Measurements from ENCODE around the gene BMPR1A. TPM values are rescaled to one million over a fixed set of nuclear protein-coding genes. Genes with fewer than 3 reads are reported as not detected.
A peak's percentile ranks its signal among the peaks of the same experiment; 100 is the strongest.

BMPR1A gene
- total and polyA plus RNA-seq, 8 donors, result 5.8 to 104 (median 19.9) TPM

DNA sequence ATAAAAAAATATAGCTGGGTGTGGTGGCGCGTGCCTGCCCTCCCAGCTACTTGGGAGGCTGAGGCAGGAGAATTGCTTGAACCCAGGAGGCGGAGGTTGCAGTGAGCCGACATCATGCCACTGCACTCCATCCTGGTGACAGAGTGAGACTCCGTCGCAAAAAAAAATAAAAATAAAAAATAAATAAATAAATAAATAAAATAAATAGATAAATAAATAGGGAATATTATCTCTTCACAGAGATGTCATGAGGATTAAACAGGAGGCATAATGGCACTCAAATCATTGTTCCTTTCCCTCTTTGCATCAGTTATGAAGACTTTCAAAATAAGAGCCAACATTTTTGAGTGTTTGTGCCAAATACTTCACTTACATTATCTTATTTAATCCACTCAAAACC, 32.0 kb upstream of the BMPR1A start:
- DNase-seq, result no peak
- WGBS, 5 donors, result 96 to 99% (median 99%) methylated on average over 6 of the region's 6 CpGs
- Histone ChIP-seq H3K27ac (no peak overlapping the region), H3K4me1 (peaks cover 0 to 22% (median 12%) of the 10 kb centered on the region in 4 donors), H3K27me3 (no peaks in the 10 kb centered on the region), H3K36me3 (no peaks in the 10 kb centered on the region), H3K4me3 (no peak overlapping the region), H3K9me3 (no peaks in the 10 kb centered on the region)
- TF ChIP-seq EP300 (IDR thresholded peaks at IDR 0.05), result no peak
- TF ChIP-seq, protein P1, sequence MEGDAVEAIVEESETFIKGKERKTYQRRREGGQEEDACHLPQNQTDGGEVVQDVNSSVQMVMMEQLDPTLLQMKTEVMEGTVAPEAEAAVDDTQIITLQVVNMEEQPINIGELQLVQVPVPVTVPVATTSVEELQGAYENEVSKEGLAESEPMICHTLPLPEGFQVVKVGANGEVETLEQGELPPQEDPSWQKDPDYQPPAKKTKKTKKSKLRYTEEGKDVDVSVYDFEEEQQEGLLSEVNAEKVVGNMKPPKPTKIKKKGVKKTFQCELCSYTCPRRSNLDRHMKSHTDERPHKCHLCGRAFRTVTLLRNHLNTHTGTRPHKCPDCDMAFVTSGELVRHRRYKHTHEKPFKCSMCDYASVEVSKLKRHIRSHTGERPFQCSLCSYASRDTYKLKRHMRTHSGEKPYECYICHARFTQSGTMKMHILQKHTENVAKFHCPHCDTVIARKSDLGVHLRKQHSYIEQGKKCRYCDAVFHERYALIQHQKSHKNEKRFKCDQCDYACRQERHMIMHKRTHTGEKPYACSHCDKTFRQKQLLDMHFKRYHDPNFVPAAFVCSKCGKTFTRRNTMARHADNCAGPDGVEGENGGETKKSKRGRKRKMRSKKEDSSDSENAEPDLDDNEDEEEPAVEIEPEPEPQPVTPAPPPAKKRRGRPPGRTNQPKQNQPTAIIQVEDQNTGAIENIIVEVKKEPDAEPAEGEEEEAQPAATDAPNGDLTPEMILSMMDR (IDR thresholded peaks at IDR 0.05), result no peak
- no peak for TF ChIP-seq POLR2AphosphoS5 (IDR thresholded peaks at IDR 0.05)
- no peak for TF ChIP-seq POLR2A (IDR thresholded peaks at IDR 0.05)
- intact Hi-C loops (cut with DNase I; ENCODE audit: low total_unique reads), result no loop called here

DNA sequence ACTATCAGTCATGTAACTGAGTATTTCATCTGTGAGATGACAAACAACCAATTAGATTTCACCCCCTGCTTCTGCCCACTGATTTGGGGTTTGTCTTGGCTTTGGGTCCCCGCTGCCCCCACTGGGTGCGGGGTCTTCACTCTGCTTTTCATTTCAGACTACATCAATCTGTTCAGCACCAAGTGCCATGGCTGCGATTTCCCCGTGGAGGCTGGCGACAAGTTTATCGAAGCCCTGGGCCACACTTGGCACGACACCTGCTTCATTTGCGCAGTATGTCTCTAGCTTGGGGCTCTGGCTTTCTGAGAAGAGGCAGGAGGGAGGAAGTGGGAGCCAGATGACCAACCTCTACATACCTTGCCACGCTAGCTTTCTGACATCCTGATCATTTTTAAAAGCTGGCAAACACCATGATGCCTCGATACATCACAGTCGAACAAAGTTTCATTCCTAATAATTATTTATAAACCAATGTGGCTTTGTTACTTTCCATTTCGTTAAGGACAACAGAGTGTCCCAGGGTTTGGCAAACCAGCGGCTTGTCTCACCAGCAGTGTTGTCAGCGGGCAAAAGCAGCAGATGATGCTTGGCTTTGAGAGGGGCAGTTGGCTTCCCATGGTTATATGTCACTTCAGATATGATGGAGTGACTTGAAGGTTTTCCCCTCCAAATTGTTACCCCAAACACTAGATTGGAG, 30.3 kb upstream of the BMPR1A start:
- peaks cover 3 to 34% (median 17%) of the 10 kb centered on the region in 4 donors for H3K4me1 ChIP-seq
- no peaks in the 10 kb centered on the region for H3K9me3 ChIP-seq
- H3K4me3 ChIP-seq, result no peak overlapping the region
- H3K27ac ChIP-seq, result no peak overlapping the region
- no peaks in the 10 kb centered on the region for H3K27me3 ChIP-seq
- no peaks in the 10 kb centered on the region for H3K36me3 ChIP-seq
- intact Hi-C loops (cut with DNase I; ENCODE audit: low total_unique reads), result no loop called here
- no peak for TF ChIP-seq EP300 (IDR thresholded peaks at IDR 0.05)
- TF ChIP-seq, protein P1 (IDR thresholded peaks at IDR 0.05), result no peak
- no peak for TF ChIP-seq POLR2AphosphoS5 (IDR thresholded peaks at IDR 0.05)
- no peak for TF ChIP-seq POLR2A (IDR thresholded peaks at IDR 0.05)
- 74 to 87% (median 76%) methylated on average over 14 of the region's 14 CpGs for WGBS, 5 donors
- DNase-seq, result no peak

DNA sequence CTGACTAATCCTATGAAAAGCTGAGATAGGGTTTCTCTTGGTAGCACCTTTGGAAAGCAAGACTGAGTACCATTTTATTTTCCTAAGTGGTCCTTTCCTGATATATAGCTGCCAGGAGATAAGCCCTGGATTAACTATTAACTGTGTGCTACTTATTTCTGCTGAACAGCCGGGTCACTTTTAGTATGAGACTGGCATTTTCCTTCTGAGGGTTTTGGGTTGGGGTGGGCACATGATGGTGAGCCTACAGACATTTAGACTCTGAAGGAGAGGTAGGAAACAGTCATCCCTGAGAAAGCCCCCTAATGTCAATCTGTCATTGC, 29.8 kb upstream of the BMPR1A start:
- Histone ChIP-seq H3K9me3 (no peaks in the 10 kb centered on the region), H3K4me3 (no peak overlapping the region), H3K4me1 (peaks cover 3 to 34% (median 17%) of the 10 kb centered on the region in 4 donors), H3K27me3 (no peaks in the 10 kb centered on the region), H3K36me3 (no peaks in the 10 kb centered on the region), H3K27ac (peak overlapping the region in 2 of 5 donors; percentile 35 to 91)
- WGBS, 5 donors, result 19 to 44% (median 30%) methylated on average over 1 of the region's 1 CpG
- intact Hi-C loops (cut with DNase I; ENCODE audit: low total_unique reads), result no loop called here
- peak in 1 of 2 donors; percentile 42 for DNase-seq
- no peak for TF ChIP-seq EP300 (IDR thresholded peaks at IDR 0.05)
- TF ChIP-seq POLR2AphosphoS5 (IDR thresholded peaks at IDR 0.05), result peak in 1 of 3 donors; percentile 8

DNA sequence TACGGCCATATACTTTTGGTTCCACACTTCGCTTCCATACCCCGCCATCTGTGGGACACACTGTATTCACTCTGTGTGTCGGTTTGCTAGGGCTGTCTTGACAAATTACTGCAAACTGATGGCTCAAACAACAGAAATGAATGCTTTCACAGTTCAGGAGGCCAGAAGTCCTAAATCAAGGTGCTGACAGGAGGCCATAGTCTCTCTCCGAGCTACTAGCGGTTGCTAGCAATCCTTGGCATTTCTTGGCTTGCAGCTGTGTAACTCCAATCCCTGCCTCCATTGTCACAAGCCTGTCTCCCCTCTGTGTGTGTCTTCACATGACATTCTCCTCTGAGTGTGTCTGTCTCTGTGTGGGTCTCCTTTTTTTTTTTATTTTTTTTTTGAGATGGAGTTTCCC, 28.9 kb upstream of the BMPR1A start:
- H3K4me1 ChIP-seq, result peaks cover 3 to 36% (median 17%) of the 10 kb centered on the region in 4 donors

More for the DNA sequence above, 28.9 kb upstream of the BMPR1A start:
- TF ChIP-seq POLR2A (IDR thresholded peaks at IDR 0.05) (no peak), EP300 (IDR thresholded peaks at IDR 0.05) (no peak), POLR2AphosphoS5 (IDR thresholded peaks at IDR 0.05) (no peak)
- TF ChIP-seq, protein P1 (IDR thresholded peaks at IDR 0.05), result no peak
- H3K27me3 ChIP-seq, result no peaks in the 10 kb centered on the region
- no peak overlapping the region for H3K4me3 ChIP-seq
- DNase-seq, result no peak
- no peaks in the 10 kb centered on the region for H3K36me3 ChIP-seq
- intact Hi-C loops (cut with DNase I; ENCODE audit: low total_unique reads), result no loop called here
- peak overlapping the region in 2 of 5 donors; percentile 35 to 91 for H3K27ac ChIP-seq
- WGBS, 5 donors, result 84 to 92% (median 88%) methylated on average over 6 of the region's 6 CpGs
- no peaks in the 10 kb centered on the region for H3K9me3 ChIP-seq
